Testis (tissue), 2 donors: ENCODE measurements around the gene AHDC1.

Experiments used
- POLR2A ChIP-seq: fragments of 450-650 bp; IDR thresholded peaks from one replicate; pipeline ENCODE4 v1.6.1; 2017; ENCODE audit warnings: antibody characterized with exemption, mild to moderate bottlenecking, moderate library complexity
- TF ChIP-seq, protein P1 (sequence below), 3 experiments: fragments of 450-650 bp in 2 of 3; fragments of 200-600 bp in 1 of 3; sonication (generic) in 1 of 3; IDR thresholded peaks; one replicate each; pipeline ENCODE4 v1.5.1; 2016 to 2019; ENCODE audit warnings: antibody characterized with exemption in 3 of 3, mild to moderate bottlenecking in 2 of 3, moderate library complexity in 1 of 3

DNA sequence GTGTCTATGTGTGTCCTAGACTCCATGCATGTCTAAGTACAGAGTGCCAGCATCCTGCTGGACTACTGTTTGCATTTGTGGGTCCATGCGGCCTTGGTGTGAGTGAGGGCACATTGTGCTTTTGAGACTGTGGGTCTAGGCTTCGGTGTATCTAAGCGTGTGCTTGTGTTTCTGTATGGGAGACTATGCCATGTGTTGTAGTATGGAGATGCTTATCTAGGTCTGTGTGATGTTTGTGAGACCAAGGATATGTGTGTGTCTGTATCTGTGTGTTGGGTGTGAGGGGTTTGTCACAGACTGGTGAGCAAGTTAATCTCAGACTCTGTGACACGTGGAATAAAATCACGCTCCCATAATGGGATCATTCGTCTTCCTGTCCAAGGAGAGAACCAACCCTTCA is 14.5 kb downstream of the AHDC1 start:
- TF ChIP-seq, protein P1, sequence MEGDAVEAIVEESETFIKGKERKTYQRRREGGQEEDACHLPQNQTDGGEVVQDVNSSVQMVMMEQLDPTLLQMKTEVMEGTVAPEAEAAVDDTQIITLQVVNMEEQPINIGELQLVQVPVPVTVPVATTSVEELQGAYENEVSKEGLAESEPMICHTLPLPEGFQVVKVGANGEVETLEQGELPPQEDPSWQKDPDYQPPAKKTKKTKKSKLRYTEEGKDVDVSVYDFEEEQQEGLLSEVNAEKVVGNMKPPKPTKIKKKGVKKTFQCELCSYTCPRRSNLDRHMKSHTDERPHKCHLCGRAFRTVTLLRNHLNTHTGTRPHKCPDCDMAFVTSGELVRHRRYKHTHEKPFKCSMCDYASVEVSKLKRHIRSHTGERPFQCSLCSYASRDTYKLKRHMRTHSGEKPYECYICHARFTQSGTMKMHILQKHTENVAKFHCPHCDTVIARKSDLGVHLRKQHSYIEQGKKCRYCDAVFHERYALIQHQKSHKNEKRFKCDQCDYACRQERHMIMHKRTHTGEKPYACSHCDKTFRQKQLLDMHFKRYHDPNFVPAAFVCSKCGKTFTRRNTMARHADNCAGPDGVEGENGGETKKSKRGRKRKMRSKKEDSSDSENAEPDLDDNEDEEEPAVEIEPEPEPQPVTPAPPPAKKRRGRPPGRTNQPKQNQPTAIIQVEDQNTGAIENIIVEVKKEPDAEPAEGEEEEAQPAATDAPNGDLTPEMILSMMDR (IDR thresholded peaks at IDR 0.05), result no peak
- no peak for TF ChIP-seq POLR2A
